Retinal pigment epithelial cell (primary cell): ENCODE data around the gene OR10H4.
"Not testable (repeated sequence)": the region's sequence is repeated elsewhere in the genome, so short reads cannot be mapped to it uniquely, and the experiment has no call there.

Experiments used
- DNase-seq: peaks from one replicate; pipeline ENCODE4 v3.0.0-alpha.2; 2010; ENCODE audit warnings: low read depth
- H3K4me3 ChIP-seq: 2 replicates; pipeline ENCODE4 v1.5.1; 2011; ENCODE audit warnings: mild to moderate bottlenecking, low read length, control low read depth, moderate library complexity
- CTCF ChIP-seq: conservative IDR thresholded peaks from 2 replicates; pipeline ENCODE4 v1.5.1; 2011; ENCODE audit warnings: low read depth, low read length, control low read depth, inconsistent platforms

OR10H4 gene

GRCh38 chr19:15976836-15977689 lies 28.3 kb downstream of the OR10H4 start:
- no peak for DNase-seq
- no peak for TF ChIP-seq CTCF
- H3K4me3 ChIP-seq, result no peak overlapping the region

DNA sequence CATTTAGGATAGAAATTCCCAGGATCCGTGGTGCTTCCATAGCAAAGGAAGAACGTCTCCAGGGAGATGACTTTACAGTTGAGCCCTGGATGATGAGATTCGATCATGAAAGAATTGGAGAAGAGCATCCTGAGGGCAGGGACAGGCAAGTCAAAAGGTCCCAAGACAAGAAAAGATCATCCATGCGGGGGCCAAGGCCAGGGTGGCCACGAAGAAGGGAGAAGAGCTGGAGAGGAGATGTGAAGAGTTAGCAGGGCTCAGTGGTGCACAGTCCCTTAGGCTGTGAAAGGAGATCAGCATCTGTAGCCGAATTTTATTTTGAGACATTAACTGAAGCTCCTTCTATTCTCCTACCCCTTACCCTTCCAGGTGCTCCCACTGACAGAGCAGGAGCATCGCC lies 28.9 kb downstream of the OR10H4 start:
- H3K4me3 ChIP-seq, result no peak overlapping the region
- no peak for TF ChIP-seq CTCF
- no peak for DNase-seq

- no peak overlapping the region for H3K4me3 ChIP-seq
- TF ChIP-seq CTCF, result no peak
- no peak for DNase-seq
Observed at GRCh38 chr19:15979293-15979692, 30.5 kb downstream of the OR10H4 start.

DNA sequence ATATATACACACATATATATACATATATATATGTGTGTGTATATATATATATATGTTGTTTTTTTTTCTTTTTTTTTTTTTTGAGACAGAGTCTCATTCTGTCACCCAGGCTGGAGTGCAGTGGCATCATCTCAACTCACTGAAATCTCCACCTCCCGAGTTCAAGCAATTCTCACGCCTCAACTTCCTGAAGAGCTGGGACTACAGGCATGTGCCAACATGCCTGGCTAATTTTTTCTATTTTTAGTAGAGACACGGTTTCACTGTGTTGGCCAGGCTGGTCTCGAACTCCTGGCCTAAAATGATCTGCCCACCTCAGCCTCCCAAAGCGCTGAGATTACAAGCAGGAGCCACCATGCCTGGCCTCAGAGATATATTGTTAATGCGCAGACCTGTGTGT lies 37.0 kb downstream of the OR10H4 start:
- H3K4me3 ChIP-seq, DNase-seq: not testable (repeated sequence)

DNA sequence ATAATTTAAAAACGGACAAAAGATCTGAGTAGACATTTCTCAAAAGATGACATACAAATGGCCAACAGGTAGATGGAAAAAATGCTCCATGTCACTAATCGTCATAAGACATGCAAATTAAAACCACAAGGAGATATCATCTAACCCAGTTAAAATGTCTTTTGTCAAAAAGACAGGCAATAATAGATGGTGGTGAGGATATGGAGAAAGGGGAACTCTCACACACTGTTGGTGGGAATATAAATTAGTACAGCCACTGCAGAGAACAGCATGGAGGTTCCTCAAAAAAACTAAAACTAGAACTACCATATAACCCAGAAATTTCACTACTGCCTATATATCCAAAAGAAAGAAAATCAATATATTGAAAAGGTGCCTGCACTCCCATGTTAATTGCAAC lies 37.9 kb downstream of the OR10H4 start:
- DNase-seq, result no peak
- H3K4me3 ChIP-seq, result no peak overlapping the region
- TF ChIP-seq CTCF, result no peak

DNA sequence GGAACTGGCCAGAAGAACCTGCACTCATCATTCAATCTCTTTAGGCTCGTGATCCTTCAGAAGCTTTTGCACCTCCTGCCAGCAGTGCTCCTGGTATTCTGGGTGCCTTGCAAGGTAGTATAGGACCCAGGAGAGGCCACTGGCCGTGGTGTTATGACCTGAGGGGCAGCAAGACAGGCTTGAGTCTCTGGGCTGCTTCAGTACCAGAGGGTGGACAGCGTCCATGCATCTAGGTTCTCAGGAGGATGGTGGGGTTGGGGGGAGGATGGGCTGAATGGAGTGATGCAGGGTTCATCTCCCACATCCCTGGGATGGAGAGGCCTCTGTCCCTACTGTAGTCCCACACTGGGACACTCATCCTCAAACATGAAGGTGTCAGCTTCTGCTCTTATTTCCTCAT lies 41.1 kb downstream of the OR10H4 start:
- no peak for DNase-seq
- no peak for TF ChIP-seq CTCF
- no peak overlapping the region for H3K4me3 ChIP-seq

- TF ChIP-seq CTCF, result no peak
- H3K4me3 ChIP-seq, result no peak overlapping the region
- no peak for DNase-seq
Observed at GRCh38 chr19:15991602-15992001, 42.8 kb downstream of the OR10H4 start.
